ENCODE measurements around the gene USP17L10. TPM values are rescaled to one million over a fixed set of nuclear protein-coding genes. Genes with fewer than 3 reads are reported as not detected.
"Not testable (repeated sequence)": the region's sequence is repeated elsewhere in the genome, so short reads cannot be mapped to it uniquely, and the experiment has no call there.

USP17L10 gene
- not detected in 2 replicates for total RNA-seq (2014; rRNA removed; shearing (Covaris generic))

- not testable (repeated sequence) for H3K4me3 ChIP-seq; H3K9me3 ChIP-seq (replicated peaks); H3K27me3 ChIP-seq; H3K36me3 ChIP-seq; H3K27ac ChIP-seq; DNase-seq; H3K4me1 ChIP-seq
Observed at GRCh38 chr4:9210357-9210756, at the start of gene USP17L10. USP17L10 (plus strand) TSS chr4:9210657; CDS start chr4:9210657, 0 bp downstream.

- not testable (repeated sequence) for H3K27ac ChIP-seq; DNase-seq; H3K4me1 ChIP-seq; H3K9me3 ChIP-seq (replicated peaks); H3K36me3 ChIP-seq; H3K27me3 ChIP-seq; H3K4me3 ChIP-seq
Observed at GRCh38 chr4:9165990-9166389, 44.5 kb upstream of the USP17L10 start.

GRCh38 chr4:9169791-9170459 lies 40.5 kb upstream of the USP17L10 start, which contains the start of gene FAM90A26:
FAM90A26 (plus strand) TSS chr4:9170409; CDS start chr4:9173173, 2,764 bp downstream.
- DNase-seq = not testable (repeated sequence)

GRCh38 chr4:9214701-9215100 lies 4.2 kb downstream of the USP17L10 start:
- H3K27me3 ChIP-seq; H3K27ac ChIP-seq; H3K4me1 ChIP-seq; H3K4me3 ChIP-seq; DNase-seq; H3K9me3 ChIP-seq (replicated peaks); H3K36me3 ChIP-seq: not testable (repeated sequence)

More at GRCh38 chr4:9169791-9170459, 40.5 kb upstream of the USP17L10 start, which contains the start of gene FAM90A26:
- not testable (repeated sequence) for H3K9me3 ChIP-seq (replicated peaks); H3K4me1 ChIP-seq; H3K27ac ChIP-seq; H3K36me3 ChIP-seq; H3K27me3 ChIP-seq; H3K4me3 ChIP-seq

GRCh38 chr4:9215105-9215504 lies 4.6 kb downstream of the USP17L10 start, which contains the start of gene USP17L11:
USP17L11 (plus strand) TSS chr4:9215405; CDS start chr4:9215405, 0 bp downstream.
- not testable (repeated sequence) for H3K4me1 ChIP-seq; H3K27ac ChIP-seq; H3K4me3 ChIP-seq; H3K9me3 ChIP-seq (replicated peaks); H3K36me3 ChIP-seq; DNase-seq; H3K27me3 ChIP-seq

GRCh38 chr4:9219852-9220251 lies 9.4 kb downstream of the USP17L10 start, which contains the start of gene USP17L12:
USP17L12 (plus strand) TSS chr4:9220152; CDS start chr4:9220152, 0 bp downstream.
- H3K4me3 ChIP-seq; H3K36me3 ChIP-seq; H3K27ac ChIP-seq; H3K4me1 ChIP-seq; H3K9me3 ChIP-seq (replicated peaks); H3K27me3 ChIP-seq; DNase-seq: not testable (repeated sequence)

GRCh38 chr4:9224596-9224995 lies 14.1 kb downstream of the USP17L10 start, which contains the start of gene USP17L13:
USP17L13 (plus strand) TSS chr4:9224896; CDS start chr4:9224896, 0 bp downstream.
- DNase-seq; H3K27ac ChIP-seq; H3K36me3 ChIP-seq; H3K4me3 ChIP-seq; H3K4me1 ChIP-seq; H3K9me3 ChIP-seq (replicated peaks); H3K27me3 ChIP-seq: not testable (repeated sequence)

GRCh38 chr4:9230249-9230648 lies 19.8 kb downstream of the USP17L10 start:
- not testable (repeated sequence) for DNase-seq; H3K4me1 ChIP-seq; H3K4me3 ChIP-seq; H3K36me3 ChIP-seq; H3K27ac ChIP-seq; H3K9me3 ChIP-seq (replicated peaks); H3K27me3 ChIP-seq

- not testable (repeated sequence) for H3K9me3 ChIP-seq (replicated peaks); H3K27me3 ChIP-seq; H3K36me3 ChIP-seq; H3K4me1 ChIP-seq; H3K27ac ChIP-seq; H3K4me3 ChIP-seq; DNase-seq
Observed at GRCh38 chr4:9234085-9234484, 23.6 kb downstream of the USP17L10 start, which contains the start of gene USP17L15. USP17L15 (plus strand) TSS chr4:9234385; CDS start chr4:9234385, 0 bp downstream.

GRCh38 chr4:9238461-9238860 lies 28.0 kb downstream of the USP17L10 start:
- H3K4me3 ChIP-seq; H3K27me3 ChIP-seq; H3K36me3 ChIP-seq; H3K9me3 ChIP-seq (replicated peaks); H3K4me1 ChIP-seq; H3K27ac ChIP-seq: not testable (repeated sequence)
- DNase-seq = peak; percentile 0 to 2

GRCh38 chr4:9243579-9243978 lies 33.1 kb downstream of the USP17L10 start, which contains the start of gene USP17L17:
USP17L17 (plus strand) TSS chr4:9243879; CDS start chr4:9243879, 0 bp downstream.
- H3K4me3 ChIP-seq; H3K4me1 ChIP-seq; H3K9me3 ChIP-seq (replicated peaks); DNase-seq; H3K27ac ChIP-seq; H3K36me3 ChIP-seq; H3K27me3 ChIP-seq: not testable (repeated sequence)

- not testable (repeated sequence) for H3K36me3 ChIP-seq; H3K27me3 ChIP-seq; H3K9me3 ChIP-seq (replicated peaks); H3K27ac ChIP-seq; H3K4me3 ChIP-seq; H3K4me1 ChIP-seq
- peak; percentile 0 to 3 for DNase-seq
Observed at GRCh38 chr4:9247953-9248680, 37.7 kb downstream of the USP17L10 start, which contains the start of gene USP17L18. USP17L18 (plus strand) TSS chr4:9248630; CDS start chr4:9248630, 0 bp downstream.

GRCh38 chr4:9253078-9253477 lies 42.6 kb downstream of the USP17L10 start, which contains the start of gene USP17L19:
USP17L19 (plus strand) TSS chr4:9253378; CDS start chr4:9253378, 0 bp downstream.
- not testable (repeated sequence) for H3K27me3 ChIP-seq; H3K27ac ChIP-seq; H3K4me3 ChIP-seq; DNase-seq; H3K9me3 ChIP-seq (replicated peaks); H3K4me1 ChIP-seq; H3K36me3 ChIP-seq

GRCh38 chr4:9257824-9258223 lies 47.4 kb downstream of the USP17L10 start, which contains the start of gene USP17L20:
USP17L20 (plus strand) TSS chr4:9258124; CDS start chr4:9258124, 0 bp downstream.
- H3K27me3 ChIP-seq; H3K4me3 ChIP-seq; H3K36me3 ChIP-seq; H3K4me1 ChIP-seq; H3K9me3 ChIP-seq (replicated peaks); H3K27ac ChIP-seq; DNase-seq: not testable (repeated sequence)

All from SJCRH30 (cell line).